HS-5 (cell line): ENCODE measurements around the gene FGR.
"Not testable (repeated sequence)": the region's sequence is repeated elsewhere in the genome, so short reads cannot be mapped to it uniquely, and the experiment has no call there.

Experiments
- DNase-seq: peaks from one replicate; pipeline ENCODE4 v3.0.0-alpha.2; 2012; ENCODE audit warnings: low read depth

Gene FGR

DNA sequence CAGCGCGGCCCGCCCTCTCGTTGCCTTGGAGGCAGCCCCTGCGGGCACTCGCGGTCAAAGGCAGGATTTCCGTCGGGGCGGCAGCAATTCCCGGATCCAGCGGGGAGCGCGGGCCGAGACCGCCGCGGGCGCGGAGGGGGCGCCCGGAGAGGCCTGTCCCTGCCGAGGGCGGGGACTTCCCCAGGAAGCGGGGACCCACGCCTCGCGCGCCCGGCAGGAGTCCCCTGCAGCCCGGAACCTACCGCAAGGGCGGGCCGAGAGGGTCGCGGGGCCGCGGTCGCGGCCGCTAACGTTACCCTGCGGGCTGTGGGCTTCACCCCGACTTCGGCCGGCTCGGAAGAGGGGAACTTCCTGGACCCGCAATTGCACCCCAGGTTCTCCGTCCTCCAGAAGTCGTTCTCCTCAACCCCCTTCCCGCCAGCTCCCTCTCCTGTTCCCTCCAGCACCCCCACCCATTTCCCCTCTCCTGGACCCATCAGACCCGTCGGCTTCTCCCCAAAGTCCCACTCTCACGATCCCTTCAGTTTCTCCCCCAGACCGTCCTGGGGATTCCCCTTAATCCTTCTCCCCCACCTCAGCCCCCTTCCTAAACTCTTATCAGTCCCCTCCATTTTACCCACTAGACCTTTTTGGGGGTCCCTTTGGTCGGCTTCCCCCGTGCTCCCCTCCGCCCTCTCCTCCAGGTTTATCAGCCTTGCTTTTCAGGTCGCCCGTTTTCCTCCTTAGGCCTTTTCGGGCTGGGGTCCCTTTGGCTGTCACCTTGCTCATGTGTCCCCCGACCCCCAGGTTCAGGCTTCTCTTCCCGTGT, 604 bp downstream of the FGR start:
- no peak for DNase-seq

DNA sequence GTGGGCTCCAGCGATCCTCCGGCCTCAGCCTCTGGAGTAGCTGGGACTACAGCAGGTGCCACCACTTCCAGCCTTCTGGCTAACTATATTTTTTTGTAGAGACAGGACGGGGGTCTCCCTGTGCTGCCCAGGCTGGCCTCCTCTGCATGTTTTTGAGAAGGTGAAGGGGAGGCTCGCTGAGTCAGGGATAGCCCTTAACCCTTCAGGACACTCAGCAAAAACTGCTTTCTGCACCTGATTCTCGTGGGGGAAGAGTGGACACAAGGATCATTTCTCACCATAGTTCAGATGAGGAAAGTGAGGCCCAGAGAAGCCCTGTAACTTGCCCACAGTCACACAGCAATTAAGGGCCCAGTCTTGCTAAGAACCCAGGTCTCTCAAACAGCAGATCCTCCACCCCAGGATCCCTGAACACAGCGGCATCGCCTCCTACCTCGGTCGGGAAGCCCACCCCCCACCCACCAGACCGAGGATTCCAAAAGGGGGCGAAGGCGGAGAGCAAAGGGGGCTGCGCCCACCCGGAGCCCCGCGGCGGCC, 1.3 kb downstream of the FGR start:
- no peak for DNase-seq

DNA sequence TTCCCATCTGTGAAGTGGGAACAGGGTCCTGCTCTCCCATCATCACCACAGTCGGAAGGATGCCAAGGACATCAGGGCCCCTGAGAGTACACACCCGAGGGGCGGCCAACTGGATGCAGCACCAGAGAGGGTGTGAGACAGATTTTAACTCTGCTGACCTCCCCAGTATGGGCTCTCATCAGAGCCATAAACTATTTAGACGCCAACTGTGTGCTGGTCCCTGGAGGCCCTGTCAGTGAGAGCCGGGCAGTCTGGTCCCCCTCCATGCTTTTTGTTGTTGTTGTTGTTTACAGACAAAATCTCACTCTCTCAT, 1.7 kb downstream of the FGR start:
- DNase-seq, result no peak

DNA sequence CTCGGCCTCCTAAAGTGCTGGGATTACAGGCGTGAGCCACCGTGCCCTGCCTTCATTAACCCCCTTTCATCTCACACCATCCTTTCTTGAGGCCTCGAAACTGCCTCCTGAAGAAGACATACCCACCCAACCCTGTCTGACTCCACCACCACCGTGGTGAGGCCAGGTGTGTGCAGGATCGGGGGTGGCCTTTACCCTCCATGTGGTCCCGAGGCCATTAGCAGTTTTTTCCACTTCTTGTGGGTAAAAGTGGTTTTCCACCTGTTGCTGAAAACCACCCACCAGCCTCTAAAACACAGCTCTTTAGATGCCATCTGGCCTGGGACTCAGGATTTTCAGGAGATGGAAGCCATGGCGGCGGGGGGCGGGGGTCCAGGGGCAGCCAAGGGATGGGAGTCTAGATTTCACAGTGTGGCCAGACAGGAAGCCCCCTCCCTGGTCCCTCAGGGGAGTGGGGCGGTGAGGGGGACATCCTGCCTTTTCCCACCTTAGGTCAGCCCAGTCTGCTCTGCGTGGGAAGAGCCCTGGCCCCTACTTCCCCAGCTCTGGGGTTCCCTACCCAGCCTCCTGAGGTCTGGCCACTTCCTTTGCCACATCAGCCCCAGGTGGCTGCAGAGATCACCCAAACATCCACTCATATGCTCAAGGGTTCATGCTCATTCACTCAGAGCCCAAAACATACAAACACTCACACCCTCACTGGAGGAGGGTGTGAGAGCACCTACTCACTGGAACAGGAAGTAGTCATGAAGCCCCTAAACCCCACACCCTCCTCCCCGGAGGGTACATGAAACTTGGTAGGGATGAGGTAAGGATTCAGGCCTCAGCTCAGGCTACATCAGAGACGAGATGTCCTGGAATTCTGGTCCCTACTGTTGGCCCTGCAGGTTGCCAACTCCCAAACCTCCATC, 2.3 kb downstream of the FGR start:
- no peak for DNase-seq

DNA sequence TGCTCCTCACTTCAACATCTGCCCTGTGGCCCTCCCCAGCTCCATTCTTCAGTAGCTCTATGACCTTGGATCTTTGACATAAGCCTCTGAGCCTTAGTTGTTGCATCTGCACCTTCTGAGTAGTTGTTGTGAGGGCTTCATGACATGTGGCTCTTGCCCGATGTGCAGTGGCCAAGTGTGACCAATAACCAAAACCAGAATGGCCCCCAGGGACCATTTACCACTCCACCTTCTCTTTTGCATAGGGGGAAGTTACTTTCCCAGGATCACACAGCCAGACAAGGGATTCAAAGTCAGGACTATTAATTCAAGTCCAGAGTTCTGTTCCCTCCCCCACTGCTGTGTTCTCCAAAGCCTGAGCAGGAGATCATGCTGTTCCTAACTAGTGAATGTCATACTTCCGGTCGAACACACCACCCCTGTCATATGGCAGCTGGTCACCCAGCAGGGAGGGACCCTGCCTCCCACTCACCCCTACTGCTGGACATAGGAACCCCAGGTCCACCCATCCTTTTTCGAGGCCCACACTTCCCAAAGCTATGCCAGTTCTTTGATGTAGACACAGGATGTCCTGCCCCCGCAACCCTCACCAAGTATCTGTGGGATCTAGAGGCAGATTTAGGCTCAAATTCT, 4.0 kb downstream of the FGR start:
- DNase-seq, result no peak

DNA sequence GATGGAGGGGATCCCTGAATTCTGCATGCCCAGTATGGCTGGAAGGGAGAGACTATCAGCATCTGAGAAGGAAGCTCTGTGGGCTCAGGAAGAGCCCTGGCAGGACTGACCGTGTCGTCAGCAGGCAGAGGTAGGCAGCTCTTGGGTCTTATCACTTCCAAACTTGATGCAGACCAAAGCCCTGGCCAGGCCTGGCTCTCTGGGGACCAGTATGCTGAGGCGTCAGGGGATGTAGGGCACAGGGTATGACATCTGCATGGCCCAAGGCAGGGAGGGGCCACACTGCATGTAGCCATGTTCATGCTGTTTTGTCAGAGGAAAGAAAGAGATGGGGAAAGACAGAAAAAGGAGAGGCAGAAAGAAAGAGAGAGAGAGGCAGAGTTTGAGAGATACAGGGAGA, 6.3 kb downstream of the FGR start:
- DNase-seq, result no peak

DNA sequence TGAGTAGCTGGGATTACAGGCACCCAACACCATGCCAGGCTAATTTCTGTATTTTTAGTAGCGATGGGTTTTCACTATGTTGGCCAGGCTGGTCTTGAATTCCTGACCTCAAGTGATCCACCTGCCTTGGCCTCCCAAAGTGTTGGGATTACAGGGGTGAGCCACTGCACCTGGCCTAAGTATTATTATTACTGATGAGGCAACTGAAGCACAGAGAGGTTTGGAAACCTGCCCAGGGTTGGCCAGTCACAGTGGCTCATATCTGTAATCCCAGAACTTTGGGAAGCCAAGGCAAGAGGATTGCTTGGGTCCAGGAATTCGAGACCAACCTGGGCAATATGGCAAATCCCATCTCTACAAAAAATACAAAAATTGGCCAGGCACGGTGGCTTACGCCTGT, 7.3 kb downstream of the FGR start:
- not testable (repeated sequence) for DNase-seq

DNA sequence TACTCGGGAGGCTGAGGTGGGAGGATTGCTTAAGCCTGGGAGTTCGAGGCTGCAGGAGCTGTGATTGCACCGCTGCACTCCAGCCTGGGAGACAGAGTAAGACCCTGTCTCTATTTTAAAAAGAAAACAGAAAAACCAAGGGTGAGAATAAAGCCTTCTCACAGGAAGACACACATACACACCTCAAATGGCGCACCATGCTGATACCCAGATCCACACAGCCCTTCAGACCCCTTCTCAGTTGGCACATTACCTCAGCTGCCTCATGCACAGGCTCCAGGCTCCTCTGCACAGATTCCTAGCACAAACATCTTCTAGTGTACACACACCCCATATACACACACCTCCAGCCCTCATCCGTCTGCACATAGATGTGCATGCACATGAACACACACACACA, 7.9 kb downstream of the FGR start:
- no peak for DNase-seq

DNA sequence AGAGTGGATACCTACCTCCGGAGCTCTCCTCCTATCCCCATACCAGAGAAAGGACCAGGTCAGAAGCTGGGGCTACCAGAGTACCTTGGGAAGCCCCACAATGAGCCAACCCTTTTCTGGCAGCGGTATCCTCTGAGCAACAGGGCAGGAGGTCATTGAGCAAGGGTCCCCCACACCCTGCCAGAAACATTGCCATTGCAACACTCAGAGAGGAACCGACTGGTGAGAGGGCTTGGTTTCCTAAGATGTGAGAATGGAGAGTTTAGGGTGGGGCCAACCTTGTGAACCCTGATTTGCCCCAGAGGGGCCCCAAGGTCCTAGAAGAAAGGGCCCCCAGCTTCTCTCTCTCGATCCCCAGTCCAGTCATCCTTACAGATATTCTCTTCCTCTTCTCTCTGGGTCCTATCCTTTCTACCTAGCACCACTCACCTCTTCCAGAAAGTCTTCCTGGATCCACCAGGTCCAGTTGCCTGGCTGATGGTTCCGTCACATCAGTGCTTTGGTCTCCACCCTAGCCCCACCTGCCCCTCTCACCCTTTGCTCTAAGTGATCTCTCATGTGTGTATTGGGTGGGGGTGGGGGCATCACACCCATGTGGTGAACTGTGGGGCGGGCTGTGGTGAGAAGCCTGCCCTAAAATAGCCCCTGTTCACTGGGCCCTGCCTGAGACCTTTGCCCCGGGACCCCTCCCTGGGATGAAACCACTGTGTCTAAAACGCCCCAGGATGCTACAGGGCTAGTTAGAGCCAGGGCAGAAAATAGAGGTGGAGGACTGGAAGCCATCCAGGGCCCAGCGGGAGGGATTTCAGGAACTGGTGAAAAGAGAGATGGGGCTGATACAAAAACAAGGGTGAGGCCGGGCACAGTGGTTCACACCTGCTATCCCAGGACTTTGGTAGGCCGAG, 8.7 kb downstream of the FGR start:
- DNase-seq, result no peak

DNA sequence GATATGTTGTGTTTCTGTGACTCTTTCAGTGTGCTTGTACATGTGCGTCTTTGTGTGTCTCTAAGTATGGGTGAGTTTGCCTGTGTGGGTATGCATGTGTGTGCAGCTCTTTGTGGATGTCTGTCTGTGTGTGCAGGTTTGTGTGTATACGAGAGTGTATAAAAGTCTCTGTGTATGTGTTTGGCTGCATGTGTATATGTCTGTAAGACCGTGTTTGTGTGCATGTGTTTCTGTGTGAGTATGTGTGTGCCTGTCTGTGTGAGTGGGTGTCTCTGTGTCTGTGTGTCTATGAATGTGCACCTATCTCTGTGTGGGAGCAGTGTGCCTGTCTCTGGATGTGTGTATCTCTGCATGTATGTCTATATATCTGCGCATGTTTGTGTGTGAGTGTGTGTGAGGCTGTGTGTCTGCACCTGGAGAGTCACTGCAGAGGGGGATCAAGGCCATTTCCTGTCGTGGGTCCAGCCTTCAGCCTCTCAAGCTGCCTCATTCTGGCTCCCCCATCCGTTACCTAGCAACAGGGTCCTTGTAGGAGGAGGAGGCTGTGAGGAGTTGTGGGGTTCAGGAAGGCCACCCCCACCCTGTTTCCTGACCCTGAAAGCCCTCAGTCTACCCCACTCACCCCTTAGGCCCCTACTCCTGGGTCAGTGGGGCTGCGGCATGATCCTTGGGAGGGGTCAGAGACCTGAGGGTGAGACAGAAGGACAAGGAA, 10.4 kb downstream of the FGR start:
- DNase-seq, result no peak

DNA sequence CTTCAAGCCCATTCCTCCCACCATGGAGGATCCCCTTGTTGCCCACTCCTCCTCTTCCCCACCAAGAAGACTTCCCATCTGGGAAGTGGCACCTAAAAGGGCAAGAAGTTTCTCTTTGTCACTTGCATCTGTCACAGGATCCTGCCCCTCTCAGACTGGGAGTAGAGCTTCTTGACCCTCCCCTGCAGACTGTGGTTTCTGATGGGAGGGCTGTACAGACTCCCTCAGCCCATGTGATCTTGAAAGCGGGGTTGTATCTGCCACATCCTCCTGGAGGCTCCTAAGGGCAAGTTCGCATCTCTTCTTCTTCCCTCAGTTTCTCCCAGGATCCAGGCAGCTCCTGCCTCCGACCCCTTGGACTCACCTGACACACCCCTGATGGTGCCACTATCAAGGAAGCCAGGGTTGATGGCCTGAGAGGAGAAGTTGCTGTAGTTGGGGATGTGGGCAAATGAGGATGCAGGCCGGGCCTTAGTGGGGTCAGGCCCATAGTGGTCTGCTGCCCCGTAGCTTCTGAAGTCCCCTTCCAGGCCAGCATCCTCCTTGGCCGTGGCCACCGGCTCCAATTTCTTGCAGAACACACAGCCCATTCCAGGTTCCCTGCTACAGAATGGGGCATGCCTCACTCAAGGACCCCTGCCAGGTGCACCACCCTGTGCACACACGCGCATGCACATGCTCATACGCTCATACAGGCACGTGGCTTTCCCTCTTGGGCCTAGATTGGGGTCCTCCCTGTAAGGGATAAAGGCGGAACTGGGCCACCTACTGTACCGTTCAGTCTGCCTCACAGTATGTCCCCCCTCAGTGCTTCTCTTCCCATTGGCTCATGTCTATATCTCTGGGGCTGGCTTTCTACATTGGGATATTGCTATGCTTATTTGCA, 11.4 kb downstream of the FGR start:
- DNase-seq, result no peak

DNA sequence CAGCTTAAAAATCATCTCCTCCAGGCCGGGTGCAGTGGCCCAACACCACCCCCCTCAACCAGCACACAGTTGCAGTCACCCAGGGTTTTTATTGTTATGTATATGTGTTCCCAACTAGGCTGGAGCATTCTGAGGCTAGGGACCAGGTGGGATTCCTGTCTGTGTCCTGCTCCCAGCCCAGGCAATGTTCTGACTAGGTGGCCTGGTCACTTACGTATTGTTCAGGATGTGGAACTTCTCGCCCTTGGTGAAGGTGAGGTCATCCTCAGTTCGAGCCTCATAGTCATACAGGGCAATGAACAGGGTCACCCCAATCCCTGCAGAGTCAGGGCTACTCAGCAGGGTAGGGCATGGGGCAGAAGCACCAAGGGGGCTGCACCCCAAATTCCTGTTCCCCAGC, 12.2 kb downstream of the FGR start:
- DNase-seq, result no peak

DNA sequence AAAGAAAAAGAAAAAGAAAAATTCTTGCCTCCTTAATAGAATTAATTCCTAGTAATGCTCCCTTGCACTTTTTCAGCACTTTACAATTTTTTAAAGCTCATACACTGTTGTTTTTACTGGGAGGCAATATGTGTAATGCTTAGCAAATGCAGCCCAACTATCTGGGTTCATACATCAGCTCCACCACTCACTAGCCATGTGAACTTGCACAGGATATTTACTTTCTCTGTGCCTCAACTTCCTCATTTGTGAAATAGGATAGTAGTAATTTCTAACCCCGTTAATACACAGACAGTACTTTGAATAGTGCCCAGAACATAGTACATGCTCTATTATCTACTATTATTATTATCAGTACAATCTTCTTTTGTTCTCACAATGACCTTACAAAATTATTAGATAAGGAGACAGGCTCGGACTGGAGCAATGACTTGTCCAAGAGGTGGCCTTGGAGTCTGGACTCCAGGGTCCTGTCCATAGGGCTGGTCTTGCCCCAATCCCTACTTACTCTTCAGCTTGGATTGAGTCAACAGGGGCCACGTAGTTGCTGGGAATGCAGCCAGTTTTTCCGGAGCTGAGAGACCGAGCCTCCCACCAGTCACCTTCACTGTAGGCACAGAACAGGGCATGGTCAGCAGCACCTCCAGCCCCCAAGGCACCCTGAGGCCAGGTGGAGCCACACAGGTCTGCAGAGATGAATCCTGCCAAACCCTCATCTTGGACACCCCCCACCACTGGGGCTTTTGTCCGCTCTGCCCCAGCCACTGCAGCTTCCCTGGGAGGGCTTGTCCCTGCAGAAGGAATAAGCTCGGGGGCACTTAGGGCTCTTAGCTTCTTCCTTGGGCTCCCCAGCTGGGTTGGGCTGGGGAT, 13.7 kb downstream of the FGR start:
- no peak for DNase-seq

DNA sequence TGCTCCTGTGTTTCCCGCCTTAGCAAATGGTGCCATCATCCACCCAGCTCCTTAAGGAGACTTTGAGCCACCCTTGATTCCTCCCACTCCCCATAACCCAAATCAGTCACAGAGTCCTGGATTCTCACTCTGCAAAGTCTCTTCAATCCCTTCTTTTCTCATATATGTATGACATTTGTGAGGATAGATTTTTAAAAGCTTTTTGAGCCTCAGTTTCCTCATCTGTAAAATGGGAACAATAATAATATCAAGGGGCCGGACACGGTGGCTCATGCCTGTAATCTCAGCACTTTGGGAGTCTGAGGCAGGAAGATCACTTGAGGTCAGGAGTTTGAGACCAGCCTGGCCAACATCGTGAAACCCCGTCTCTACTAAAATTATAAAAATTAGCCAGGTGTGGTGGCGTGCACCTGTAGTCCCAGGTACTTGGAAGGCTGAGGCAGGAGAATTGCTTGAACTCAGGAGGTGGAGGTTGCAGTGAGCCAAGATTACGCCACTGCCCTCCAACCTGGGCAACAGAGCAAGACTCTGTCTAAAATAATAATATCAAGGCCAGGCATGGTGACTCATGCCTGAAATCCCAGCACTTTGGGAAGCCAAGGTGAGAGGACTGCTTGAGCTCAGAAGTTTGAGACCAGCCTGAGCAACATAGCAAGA, 15.1 kb downstream of the FGR start:
- DNase-seq, result not testable (repeated sequence)

DNA sequence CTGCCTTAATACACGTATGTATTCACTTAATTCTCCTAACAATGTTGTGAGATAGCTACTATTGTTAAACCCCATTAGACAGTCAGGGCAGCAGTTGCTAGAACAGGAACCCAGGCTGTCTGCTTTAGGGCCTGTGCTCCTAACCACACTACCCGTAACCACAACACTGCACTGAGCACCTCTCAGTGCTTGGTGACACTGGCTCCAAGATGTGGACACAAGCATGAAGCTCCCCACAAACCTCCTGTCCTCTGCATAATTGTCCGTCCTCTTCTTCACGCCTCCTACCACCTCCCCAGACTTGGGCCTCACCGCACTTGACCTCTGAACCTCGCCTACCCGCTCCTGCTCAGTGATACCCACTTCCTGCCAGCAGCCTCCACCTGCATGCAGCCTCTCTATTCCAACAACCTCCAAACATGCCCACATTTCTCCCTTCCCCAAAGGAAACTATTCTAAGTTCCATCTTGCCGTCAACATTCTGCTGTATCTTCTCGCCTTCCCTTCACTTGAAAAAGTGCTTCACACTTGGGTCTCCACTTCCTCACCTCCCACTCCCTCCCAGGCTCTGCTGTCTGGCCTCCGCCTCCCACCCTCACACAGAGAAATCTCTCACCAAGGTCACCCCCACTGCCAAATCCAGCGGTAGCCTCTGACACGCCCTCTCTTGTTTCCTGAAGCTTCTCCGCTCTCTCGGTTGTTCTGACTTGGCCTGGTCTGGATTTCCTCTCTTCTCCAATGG, 16.5 kb downstream of the FGR start:
- no peak for DNase-seq

DNA sequence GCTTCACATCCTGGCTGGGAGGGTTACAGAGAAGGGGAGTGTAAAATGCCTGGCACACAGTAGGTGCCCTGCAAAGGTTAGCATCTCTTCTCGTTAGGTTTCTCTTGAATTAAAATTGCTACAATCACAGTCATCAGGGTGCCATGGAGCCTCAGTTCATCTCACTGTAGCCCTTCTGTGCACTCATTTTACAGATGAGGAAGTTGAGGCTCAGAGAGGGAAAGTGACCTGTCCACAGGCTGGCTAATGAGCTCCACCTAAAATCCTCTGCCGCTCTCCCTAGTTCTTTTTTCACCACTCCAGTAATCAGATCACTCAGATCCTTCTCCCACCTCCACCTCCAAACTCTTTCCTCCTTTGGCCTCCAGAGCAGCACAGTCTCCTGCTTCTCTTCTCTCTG, 17.6 kb downstream of the FGR start:
- DNase-seq, result no peak

DNA sequence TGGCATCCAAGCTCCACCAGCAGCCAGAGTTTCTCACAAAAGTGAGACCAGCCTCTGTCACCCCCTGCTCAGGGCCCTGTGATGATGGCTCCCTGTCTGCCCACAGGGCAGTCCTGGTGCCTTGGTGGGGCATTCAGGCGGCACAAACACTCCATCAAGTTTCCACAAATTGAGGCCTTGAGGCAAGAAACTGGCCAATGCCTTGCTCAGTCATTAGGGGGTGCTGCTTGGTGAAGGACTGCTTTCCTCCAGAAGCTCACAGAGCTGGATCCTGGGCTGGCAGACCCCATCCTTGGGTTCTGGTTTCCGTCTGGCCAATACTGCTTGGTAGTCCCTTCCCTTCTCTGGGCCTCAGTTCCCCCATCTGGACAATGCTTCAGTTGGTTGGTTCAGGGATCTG, 18.5 kb downstream of the FGR start:
- DNase-seq, result no peak
